ENCODE results near the gene SNORC.
"Not testable (repeated sequence)": the region's sequence is repeated elsewhere in the genome, so short reads cannot be mapped to it uniquely, and the experiment has no call there.

Gene SNORC

GRCh38 chr2:232850039-232850438, 20.0 kb upstream of the SNORC start:
- no peak for DNase-seq
- Histone ChIP-seq H3K27me3 (replicated peaks) (no peaks in the 10 kb centered on the region), H3K36me3 (replicated peaks) (peaks cover 51% of the 10 kb centered on the region), H3K27ac (no peak overlapping the region), H3K4me3 (ENCODE audit: low read depth, low read length) (no peak overlapping the region)
- TF ChIP-seq CTCF (IDR thresholded peaks at IDR 0.05; ENCODE audit: low read depth, low read length, missing control alignments) = no peak
- in situ Hi-C loops (cut with HindIII; ENCODE audit: low pct_ligation_motif_present, low sequenced_read_pairs) = no loop called here

GRCh38 chr2:232852081-232852480, 18.0 kb upstream of the SNORC start:
- H3K27me3 ChIP-seq (replicated peaks); in situ Hi-C loops (cut with HindIII; ENCODE audit: low pct_ligation_motif_present, low sequenced_read_pairs); H3K4me3 ChIP-seq (ENCODE audit: low read depth, low read length); H3K27ac ChIP-seq; DNase-seq: not testable (repeated sequence)
- peaks cover 43% of the 10 kb centered on the region for H3K36me3 ChIP-seq (replicated peaks)

GRCh38 chr2:232852676-232853075, 17.4 kb upstream of the SNORC start:
- in situ Hi-C loops (cut with HindIII; ENCODE audit: low pct_ligation_motif_present, low sequenced_read_pairs) = no loop called here
- H3K4me3 ChIP-seq (ENCODE audit: low read depth, low read length) = no peak overlapping the region
- no peak overlapping the region for H3K27ac ChIP-seq
- peaks cover 43% of the 10 kb centered on the region for H3K36me3 ChIP-seq (replicated peaks)
- TF ChIP-seq CTCF (IDR thresholded peaks at IDR 0.05; ENCODE audit: low read depth, low read length, missing control alignments) = no peak
- no peaks in the 10 kb centered on the region for H3K27me3 ChIP-seq (replicated peaks)
- DNase-seq = no peak

- DNase-seq = peak; percentile 88
- in situ Hi-C loops (cut with HindIII; ENCODE audit: low pct_ligation_motif_present, low sequenced_read_pairs) = no loop called here
- Histone ChIP-seq H3K27me3 (replicated peaks) (no peaks in the 10 kb centered on the region), H3K36me3 (replicated peaks) (peaks cover 40% of the 10 kb centered on the region), H3K27ac (peak overlapping the region; percentile 39), H3K4me3 (ENCODE audit: low read depth, low read length) (no peak overlapping the region)
- TF ChIP-seq CTCF (IDR thresholded peaks at IDR 0.05; ENCODE audit: low read depth, low read length, missing control alignments) = no peak
These were observed 16.0 kb upstream of the SNORC start for GRCh38 chr2:232854082-232854481.

GRCh38 chr2:232857158-232857563, 12.9 kb upstream of the SNORC start:
- TF ChIP-seq CTCF (IDR thresholded peaks at IDR 0.05; ENCODE audit: low read depth, low read length, missing control alignments) = no peak
- H3K4me3 ChIP-seq (ENCODE audit: low read depth, low read length) = no peak overlapping the region
- DNase-seq = no peak
- peaks cover 28% of the 10 kb centered on the region for H3K36me3 ChIP-seq (replicated peaks)
- in situ Hi-C loops (cut with HindIII; ENCODE audit: low pct_ligation_motif_present, low sequenced_read_pairs) = no loop called here
- H3K27me3 ChIP-seq (replicated peaks) = no peaks in the 10 kb centered on the region
- H3K27ac ChIP-seq = no peak overlapping the region

GRCh38 chr2:232859385-232859916, 10.6 kb upstream of the SNORC start:
- in situ Hi-C loops (cut with HindIII; ENCODE audit: low pct_ligation_motif_present, low sequenced_read_pairs) = no loop called here
- Histone ChIP-seq H3K36me3 (replicated peaks) (peaks cover 25% of the 10 kb centered on the region), H3K4me3 (ENCODE audit: low read depth, low read length) (no peak overlapping the region), H3K27me3 (replicated peaks) (no peaks in the 10 kb centered on the region), H3K27ac (no peak overlapping the region)
- no peak for DNase-seq
- TF ChIP-seq CTCF (IDR thresholded peaks at IDR 0.05; ENCODE audit: low read depth, low read length, missing control alignments) = no peak

Measured in brain microvascular endothelial cell (primary cell).